GM06990 (cell line): ENCODE measurements around the gene CD6.

Experiments used
- DNase-seq: peaks from one replicate; pipeline ENCODE4 v3.0.0-alpha.2; 2011; ENCODE audit not compliant: insufficient read length; ENCODE audit errors: extremely low read depth
- H3K27me3 ChIP-seq: replicated peaks from 2 replicates; pipeline ENCODE4 v1.6.0; 2011; ENCODE audit warnings: low read length; ENCODE audit not compliant: control insufficient read depth, insufficient read depth
- H3K36me3 ChIP-seq: 2 replicates; pipeline ENCODE4 v1.5.1; 2011; ENCODE audit warnings: low read length; ENCODE audit not compliant: control insufficient read depth, insufficient read depth
- H3K4me3 ChIP-seq: replicated peaks from 2 replicates; pipeline ENCODE4 v1.5.1; 2011; ENCODE audit warnings: low read depth, mild to moderate bottlenecking, control low read depth, low read length
- TF ChIP-seq, protein P1 (sequence below): IDR thresholded peaks from 2 replicates; pipeline ENCODE4 v1.5.1; 2011; ENCODE audit warnings: low read length, control low read depth, mild to moderate bottlenecking, inconsistent platforms; ENCODE audit not compliant: insufficient read depth, poor library complexity, severe bottlenecking

Gene CD6

GRCh38 chr11:60955571-60955970, 15.9 kb upstream of the CD6 start:
- Histone ChIP-seq H3K36me3 (no peaks in the 10 kb centered on the region), H3K4me3 (no peak overlapping the region), H3K27me3 (no peaks in the 10 kb centered on the region)
- DNase-seq, result no peak
- TF ChIP-seq, protein P1, sequence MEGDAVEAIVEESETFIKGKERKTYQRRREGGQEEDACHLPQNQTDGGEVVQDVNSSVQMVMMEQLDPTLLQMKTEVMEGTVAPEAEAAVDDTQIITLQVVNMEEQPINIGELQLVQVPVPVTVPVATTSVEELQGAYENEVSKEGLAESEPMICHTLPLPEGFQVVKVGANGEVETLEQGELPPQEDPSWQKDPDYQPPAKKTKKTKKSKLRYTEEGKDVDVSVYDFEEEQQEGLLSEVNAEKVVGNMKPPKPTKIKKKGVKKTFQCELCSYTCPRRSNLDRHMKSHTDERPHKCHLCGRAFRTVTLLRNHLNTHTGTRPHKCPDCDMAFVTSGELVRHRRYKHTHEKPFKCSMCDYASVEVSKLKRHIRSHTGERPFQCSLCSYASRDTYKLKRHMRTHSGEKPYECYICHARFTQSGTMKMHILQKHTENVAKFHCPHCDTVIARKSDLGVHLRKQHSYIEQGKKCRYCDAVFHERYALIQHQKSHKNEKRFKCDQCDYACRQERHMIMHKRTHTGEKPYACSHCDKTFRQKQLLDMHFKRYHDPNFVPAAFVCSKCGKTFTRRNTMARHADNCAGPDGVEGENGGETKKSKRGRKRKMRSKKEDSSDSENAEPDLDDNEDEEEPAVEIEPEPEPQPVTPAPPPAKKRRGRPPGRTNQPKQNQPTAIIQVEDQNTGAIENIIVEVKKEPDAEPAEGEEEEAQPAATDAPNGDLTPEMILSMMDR, result no peak

DNA sequence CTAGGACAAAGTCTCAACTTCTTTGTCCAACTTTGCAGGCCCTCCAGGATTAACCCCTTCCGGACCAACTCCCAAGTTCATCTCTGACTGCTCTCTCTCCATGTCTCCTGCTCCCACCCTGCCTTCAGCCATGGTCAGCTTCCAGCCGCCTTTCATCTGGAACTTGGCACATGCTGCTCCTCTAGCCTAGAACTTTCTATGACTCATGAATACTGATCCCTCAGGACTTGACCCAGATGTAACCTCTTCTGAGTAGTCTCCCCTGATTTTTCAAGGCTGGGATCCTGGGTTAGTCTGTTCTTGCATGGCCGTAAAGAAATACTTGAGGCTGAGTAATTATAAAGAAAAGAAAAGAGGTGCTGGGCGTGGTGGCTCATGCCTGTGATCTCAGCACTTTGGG, 14.3 kb upstream of the CD6 start:
- H3K36me3 ChIP-seq, result no peaks in the 10 kb centered on the region
- DNase-seq, result no peak
- H3K27me3 ChIP-seq, result no peaks in the 10 kb centered on the region
- TF ChIP-seq, protein P1, result no peak
- H3K4me3 ChIP-seq, result no peak overlapping the region

DNA sequence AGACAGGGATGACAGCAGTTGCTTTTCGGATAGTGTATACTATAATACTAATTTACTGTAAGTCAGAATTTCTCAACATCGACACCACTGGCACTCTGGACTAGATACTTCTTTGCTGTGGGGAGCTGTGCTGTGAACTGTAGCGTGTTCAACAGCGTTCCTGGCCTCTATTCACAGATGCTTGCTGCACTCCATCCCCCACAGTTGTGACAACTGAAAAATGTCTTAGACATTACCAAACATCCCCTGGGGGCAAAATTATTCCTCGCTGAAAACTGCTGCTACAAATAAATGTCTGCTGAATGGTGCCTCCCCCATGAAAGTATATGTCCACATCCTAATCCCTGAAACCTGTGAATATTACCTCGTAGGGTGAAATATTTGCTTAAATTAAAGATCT, 12.0 kb upstream of the CD6 start:
- no peak overlapping the region for H3K4me3 ChIP-seq
- no peaks in the 10 kb centered on the region for H3K36me3 ChIP-seq
- H3K27me3 ChIP-seq, result no peaks in the 10 kb centered on the region
- TF ChIP-seq, protein P1, result no peak
- no peak for DNase-seq

DNA sequence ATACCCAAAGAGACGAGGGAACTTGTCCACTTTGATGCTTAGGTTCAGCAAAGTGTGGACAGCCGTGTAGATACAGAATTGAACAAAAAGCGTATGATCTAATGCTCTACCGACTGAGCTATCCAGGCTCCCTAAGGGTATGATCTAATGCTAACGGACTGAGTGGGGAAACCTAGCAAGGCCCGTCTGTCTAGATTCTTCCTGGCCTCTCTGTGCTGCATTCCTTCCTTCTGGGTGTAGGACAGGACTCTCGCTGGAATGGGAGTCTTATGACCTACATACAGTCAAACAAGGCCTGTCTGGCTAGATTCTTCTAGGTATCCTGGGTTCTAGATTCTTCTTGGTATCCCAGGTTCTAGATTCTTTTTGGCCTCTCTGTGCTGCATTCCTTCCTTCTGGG, 11.1 kb upstream of the CD6 start:
- Histone ChIP-seq H3K36me3 (no peaks in the 10 kb centered on the region), H3K27me3 (no peaks in the 10 kb centered on the region), H3K4me3 (no peak overlapping the region)
- DNase-seq, result no peak
- TF ChIP-seq, protein P1, result no peak

DNA sequence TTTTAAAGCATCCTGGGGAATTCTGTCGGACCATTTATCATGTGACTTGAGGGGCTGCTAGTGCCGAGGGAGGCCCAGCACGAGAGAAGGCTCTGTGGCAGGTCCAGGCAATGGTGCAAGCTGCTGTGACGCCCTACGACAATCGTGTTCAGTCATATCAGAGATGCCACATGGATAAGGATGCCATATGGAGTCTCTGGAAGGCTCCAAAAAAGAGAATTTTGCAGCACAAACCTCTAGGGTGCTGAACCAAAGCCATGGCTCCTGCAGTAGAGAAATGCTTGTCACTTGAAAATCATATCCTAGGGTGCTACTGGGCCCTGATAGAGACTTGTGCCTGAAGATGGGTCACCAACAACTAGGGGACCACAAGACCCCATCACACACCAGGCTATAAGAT, 6.7 kb upstream of the CD6 start:
- H3K4me3 ChIP-seq, result no peak overlapping the region
- no peak for DNase-seq
- H3K36me3 ChIP-seq, result no peaks in the 10 kb centered on the region
- TF ChIP-seq, protein P1, result no peak
- no peaks in the 10 kb centered on the region for H3K27me3 ChIP-seq

GRCh38 chr11:60966890-60967289, 4.6 kb upstream of the CD6 start:
- DNase-seq, result no peak
- Histone ChIP-seq H3K27me3 (no peaks in the 10 kb centered on the region), H3K36me3 (no peaks in the 10 kb centered on the region), H3K4me3 (no peak overlapping the region)
- TF ChIP-seq, protein P1, result no peak
